Limb (tissue), 2 donors: ENCODE data around the gene TRAPPC13.
"Not testable (repeated sequence)": the region's sequence is repeated elsewhere in the genome, so short reads cannot be mapped to it uniquely, and the experiment has no call there.

Experiments used
- DNase-seq, 2 donors: peaks; one replicate each; pipeline ENCODE4 v3.0.0-alpha.2; 2016; ENCODE audit errors: extremely low spot score in 2 of 2

The TRAPPC13 gene

DNA sequence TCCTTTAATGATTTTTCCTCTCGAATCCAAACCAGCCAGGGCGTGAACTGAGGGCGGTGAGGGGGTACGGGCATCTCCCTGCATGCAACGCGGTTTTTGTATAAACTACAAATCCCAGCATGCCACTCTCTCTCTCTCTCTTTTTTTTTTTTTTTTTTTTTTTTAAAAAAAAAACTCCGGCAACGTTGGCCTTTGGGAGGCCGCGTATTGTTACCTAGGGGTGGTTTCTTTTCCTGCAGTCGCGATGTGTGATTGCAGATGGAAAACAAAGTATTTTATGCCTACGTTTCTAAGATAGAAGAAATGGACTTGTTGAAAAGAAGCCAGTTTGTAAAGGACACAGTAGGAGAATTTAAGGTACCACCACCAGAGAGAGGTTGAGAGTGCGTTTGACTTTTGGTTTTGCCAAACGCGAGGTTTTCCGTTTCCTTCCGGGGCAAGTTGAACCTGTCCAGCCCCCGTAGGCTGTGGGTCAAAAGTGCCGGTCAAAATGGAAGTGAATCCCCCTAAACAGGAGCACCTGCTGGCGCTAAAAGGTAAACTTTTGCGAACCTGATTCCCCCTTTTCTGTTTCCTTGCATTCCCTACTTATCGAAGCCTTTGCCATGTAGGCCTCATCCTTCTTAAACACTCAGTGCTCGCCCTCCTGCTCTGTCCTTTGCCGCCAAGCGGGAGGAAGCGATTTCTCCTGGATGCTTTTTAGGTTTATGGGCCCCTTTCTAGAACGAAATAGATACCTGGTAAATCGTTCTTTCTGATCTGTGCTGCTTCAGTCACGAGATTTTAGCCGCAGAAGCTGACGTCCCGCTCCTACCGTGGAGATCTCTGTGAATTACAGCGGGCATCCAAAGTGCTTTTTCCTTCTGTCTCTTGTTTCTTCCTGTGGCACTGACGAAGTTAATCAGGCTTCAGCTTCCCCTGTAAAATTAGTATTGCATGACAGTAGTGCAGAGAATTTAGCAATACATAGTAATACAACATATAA, at the start of gene TRAPPC13, which contains the start of gene SHLD3:
TRAPPC13 (plus strand) TSS at position 457 of the 985 bp plus-strand sequence; CDS start at position 491, 34 bp downstream.
SHLD3 (plus strand) TSS at position 457 of the 985 bp plus-strand sequence. CDS start 4,561 bp downstream, outside the sequence.
- peak; percentile 87 to 94 for DNase-seq

DNA sequence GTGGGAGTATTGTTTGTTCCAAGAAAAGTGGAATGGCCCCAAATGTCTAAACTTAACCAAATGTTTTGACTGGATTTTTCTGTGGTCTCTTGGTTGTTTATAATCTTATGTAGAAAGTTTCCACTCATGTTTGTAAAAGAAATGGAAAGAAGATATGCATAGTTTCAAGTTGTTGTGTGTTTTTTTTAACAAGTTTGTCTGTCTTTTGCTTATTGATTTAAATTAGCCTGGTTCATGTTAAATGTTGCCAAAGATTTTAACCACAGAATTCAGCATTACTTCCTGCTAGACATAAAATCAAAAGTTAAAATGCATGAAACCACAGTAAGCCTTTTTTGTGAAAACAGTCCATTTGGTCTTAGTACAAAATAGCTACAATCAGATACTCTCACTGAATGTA, 47.7 kb upstream of the TRAPPC13 start:
- DNase-seq = no peak

- no peak for DNase-seq
Measured at GRCh38 chr5:65588694-65589093, 36.1 kb upstream of the TRAPPC13 start.

DNA sequence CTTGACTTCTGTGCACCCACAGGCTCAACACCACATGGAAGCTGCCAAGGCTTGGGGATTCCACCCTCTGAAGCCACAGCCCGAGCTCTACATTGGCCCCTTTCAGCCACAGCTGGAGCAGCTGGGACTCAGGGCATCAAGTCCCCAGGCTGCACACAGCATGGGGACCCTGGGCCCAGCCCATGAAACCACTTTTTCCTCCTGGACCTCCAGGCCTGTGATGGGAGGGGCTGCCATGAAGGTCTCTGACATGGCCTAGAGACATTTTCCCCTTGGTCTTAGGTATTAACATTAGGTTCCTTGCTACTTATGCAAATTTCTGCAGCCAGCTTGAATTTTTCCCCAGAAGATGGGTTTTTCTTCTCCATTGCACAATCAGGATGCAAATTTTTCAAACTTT, 23.1 kb upstream of the TRAPPC13 start:
- DNase-seq = not testable (repeated sequence)

DNA sequence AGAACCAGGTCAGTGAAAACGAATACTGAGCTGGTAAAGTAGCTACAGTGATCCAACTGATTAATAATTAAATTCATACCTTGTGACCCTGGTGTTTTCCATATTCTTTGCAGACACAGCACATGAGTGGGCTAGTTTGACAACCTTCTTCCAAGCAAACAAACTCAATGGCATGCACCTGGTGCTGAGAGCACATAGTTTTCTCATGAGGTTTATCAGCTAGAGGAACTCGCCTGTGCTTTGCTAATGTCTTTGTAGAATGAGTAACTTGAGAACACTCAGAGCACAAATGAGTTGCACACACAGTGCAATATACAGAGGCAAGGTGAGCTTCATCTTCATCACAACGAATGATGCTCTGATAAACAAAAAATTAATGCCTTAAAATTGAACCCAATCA, 13.3 kb upstream of the TRAPPC13 start:
- no peak for DNase-seq

DNA sequence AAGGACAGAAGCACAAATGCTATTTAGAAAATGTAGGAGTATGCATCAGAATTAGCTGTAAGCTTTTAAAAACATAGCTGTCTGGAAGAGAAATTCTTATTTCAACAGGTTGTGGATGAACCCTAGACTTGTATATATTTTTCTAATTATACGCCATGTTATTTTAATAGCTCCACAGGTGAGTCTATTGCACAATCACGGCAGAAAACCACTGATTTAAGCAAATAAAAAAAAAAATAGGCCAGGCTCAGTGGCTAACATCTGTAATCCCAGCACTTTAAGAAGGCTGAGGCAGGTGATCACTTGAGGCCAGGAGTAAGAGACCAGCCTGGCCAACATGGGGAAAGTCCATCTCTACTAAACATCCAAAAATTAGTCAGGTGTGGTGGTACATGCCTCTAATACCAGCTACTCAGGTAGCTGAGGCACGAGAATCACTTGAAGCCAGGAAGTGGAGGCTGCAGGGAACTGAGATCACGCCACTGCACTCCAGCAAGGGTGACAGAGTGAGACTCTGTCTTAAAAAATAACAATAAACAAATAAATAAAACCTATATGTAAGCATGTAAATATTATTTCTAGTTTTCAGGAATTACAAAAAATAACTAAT, 12.4 kb upstream of the TRAPPC13 start:
- no peak for DNase-seq

DNA sequence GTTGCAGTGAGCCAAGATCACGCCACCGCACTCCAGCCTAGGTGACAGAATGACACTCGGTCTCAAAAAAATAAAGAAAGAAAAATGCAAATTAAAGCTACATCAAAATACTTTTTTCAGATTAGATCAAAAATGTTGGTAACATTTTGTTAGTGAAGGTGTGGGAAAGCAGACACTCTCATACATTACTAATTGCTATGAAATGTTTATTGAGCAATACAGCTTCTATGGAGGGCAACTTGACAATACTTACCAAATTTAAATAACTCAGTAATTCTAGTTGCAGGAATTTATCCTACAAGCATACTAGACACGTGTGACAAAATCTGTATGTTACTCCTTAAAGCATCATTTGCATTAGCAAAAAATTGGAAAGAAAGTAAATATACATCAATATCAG, 4.8 kb upstream of the TRAPPC13 start:
- no peak for DNase-seq

DNA sequence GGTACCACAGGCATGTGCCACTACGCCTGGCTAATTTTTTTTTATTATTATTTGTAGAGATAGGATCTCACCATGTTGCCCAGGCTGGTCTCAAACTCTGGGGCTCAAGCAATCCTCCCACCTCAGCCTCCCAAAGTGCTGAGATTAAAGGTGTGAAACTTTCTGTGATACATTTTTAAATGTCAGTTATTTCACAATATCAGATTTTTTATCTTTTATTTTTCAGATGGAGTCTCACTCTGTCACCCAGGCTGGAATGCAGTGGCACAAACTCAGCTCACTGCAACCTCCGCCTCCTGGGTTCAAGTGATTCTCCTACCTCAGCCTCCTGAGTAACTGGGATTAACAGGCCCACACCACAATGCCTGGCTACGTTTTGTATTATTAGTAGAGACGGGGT, 2.9 kb upstream of the TRAPPC13 start:
- DNase-seq = not testable (repeated sequence)

DNA sequence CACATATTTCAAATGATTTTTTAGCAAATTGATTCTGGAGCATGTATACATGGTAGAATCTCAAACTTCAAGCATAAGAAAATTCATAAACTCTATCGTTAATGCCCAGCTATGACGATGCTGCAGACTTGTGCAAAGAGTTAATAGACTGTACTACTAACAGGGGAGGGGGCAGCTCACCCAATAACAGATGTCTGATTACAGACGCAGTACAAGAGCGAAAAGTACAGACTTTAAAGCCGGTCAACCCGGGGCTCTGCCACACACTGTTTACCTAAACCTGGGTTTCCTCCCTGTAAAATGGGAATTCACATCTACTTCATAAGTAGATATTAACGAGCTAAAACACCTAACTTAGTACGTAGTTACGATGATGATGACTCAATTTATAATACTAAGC, 1.3 kb upstream of the TRAPPC13 start:
- no peak for DNase-seq

DNA sequence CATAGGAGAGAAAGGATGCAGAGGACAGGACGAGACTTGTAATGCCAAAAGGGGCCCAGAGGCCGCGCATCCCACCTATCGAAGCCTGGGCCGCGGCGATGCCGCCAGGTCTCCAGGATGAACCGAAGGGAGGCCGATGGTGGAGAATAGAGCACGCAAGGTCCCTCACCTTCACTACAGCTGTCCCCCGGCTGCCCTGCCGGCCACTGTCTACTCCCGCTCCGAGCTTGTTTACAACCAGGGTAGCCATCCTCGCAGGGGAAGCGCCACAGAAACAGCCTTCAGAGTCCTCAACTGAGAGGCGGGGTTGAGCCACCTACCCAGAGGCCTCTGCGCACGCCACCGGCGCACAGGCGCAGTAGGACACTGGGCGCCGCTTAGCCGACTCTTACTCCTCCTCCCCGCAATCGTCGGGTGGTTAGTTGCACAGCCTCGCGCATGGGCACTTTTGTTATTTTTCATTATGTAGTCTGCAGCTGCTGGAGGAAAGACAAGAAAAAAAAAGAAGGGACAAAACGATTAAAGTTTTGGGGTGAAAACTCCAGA, 729 bp upstream of the TRAPPC13 start, which contains the start of gene TRIM23:
TRIM23 (minus strand) TSS at position 309 of the 546 bp plus-strand sequence; CDS start at position 250, 59 bp downstream.
- DNase-seq = peak; percentile 92 to 96

DNA sequence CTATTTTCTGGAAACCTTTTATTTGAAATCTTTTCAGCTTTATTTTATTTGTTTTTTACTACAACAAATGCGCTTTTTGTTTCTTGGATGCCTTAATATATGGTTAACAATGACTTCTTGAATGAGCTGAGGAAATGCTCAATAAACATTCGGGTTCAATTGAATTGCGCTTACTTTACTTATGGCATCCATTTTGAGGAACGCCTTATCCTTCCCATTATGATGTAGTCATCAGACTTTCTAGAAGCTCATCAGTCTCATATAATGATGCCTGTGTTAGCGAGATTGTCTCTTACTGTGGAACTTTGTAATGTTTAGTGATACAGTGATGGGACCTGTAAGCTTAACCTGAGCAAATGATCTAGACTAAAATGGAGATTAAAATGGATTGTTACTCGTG, 916 bp downstream of the TRAPPC13 start:
- no peak for DNase-seq

DNA sequence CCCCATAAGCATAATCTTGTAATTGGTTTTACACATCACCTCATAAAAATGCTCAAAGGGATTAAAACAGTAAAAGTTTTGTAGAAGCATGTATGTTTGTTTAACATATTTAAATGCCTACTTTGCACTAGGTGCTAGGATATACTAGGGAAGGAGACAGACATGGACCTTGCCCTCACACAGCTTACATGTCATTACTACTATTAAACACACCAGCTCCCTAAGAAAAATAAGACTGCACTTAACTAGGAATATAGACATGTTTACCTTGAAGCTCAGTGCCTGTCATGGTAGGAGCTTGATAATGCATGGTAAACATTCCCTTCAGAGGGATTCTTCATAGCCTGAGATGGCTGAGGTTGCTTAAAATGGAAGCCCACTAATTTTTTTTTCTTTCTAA, 6.2 kb downstream of the TRAPPC13 start:
- DNase-seq = no peak

- no peak for DNase-seq
Measured at GRCh38 chr5:65640240-65640639, 15.4 kb downstream of the TRAPPC13 start.

DNA sequence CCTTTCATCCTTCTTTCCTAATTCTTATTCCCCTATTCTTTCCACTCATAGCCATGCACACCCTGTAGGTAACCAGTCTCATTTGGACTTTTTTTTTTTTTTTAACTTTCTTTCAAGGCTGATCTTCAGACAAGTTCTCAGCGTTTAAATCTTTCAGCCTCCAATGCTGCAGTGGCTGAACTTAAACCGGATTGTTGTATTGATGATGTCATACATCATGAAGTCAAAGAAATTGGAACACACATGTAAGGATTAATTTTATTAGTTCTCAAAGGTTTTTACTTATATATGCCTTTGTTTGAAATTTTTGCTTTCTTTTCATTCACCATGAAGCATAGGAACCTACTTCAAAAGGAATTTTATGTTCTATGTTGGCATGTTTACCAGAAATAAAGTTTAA, 22.1 kb downstream of the TRAPPC13 start:
- DNase-seq = no peak

DNA sequence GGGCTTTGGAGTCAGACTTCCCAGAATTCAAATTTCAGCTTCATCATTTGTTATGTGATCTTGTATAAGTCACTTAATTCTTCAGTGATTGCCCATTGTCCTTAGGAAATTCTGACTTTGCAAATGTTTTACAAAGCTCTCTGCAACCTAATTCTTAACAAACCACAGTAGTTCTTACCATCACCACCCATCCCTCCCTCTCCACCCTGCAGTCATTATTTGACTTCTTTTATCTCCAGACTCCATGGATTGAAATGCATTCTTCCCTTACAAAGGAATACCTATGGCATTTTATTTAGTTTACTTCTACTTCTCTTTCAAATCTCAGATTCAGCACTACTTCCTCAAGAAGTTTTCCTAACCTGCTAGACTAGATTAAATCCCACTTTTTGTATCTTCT, 23.1 kb downstream of the TRAPPC13 start:
- DNase-seq = no peak

- no peak for DNase-seq
Measured at GRCh38 chr5:65651144-65651543, 26.3 kb downstream of the TRAPPC13 start.

GRCh38 chr5:65654713-65655112, 29.9 kb downstream of the TRAPPC13 start:
- DNase-seq = no peak

- DNase-seq = peak in 1 of 2 donors; percentile 5
Measured at GRCh38 chr5:65663804-65664521, 39.1 kb downstream of the TRAPPC13 start.

- no peak for DNase-seq
Measured at GRCh38 chr5:65668696-65669095, 43.9 kb downstream of the TRAPPC13 start.

DNA sequence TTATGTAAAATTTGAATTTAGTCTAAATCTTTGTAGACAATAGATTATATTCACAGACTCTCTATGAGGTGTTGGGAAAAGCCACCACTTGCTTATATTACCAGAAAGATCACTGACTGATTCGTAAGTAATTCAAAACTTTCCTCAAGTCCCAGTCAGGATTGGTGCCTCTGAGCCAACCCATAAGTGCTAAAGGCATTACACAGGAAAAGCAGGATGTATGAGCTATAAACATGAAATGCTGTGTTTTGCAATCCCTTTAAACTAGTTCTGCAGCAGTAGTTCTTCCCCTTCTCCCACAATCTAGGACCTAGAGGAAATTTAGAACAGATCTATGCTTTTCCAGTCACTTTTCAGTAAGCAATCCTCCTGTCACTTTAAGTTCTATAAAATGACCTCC, 48.0 kb downstream of the TRAPPC13 start:
- DNase-seq = no peak

GRCh38 chr5:65674749-65675148, 49.9 kb downstream of the TRAPPC13 start:
- DNase-seq = no peak
